GM10266 (cell line): ENCODE measurements around the gene NMRK1.

Source experiments
- DNase-seq: peaks from one replicate; pipeline ENCODE4 v3.0.0; 2012; ENCODE audit errors: extremely low spot score
- TF ChIP-seq, protein P1 (sequence below): IDR thresholded peaks from 2 replicates; pipeline ENCODE4 v1.5.1; 2012; ENCODE audit warnings: mild to moderate bottlenecking, low read depth; ENCODE audit not compliant: control insufficient read depth, insufficient read depth; ENCODE audit errors: missing control alignments

The NMRK1 gene

DNA sequence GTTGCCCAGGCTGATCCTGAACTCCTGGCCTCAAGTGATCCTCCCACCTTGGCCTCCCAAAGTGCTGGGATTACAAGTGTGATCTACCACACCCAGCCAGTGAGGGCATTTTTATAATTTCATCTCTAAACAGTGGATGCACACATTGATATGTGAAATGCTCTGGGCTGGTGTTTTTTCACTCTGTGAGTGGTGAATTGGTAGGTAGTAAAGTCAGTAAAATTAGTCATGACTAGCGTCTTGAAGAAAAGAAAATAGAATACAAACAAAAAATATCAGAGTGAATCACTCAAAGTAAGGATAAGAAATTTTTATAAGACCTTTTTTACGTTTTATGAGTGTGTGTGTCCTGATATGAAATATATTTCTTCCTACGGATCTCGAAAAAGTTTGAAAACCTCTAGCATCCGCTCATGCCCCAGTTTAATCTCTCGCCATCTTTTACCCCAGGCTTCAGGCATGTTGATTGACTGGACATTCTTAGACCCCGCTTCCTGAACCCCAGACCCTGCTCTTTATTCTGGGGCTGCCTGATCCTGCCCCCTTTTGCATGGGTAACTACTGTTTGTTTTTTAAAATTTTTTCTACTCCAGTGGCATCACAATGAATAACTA, 14.3 kb upstream of the NMRK1 start:
- no peak for DNase-seq

DNA sequence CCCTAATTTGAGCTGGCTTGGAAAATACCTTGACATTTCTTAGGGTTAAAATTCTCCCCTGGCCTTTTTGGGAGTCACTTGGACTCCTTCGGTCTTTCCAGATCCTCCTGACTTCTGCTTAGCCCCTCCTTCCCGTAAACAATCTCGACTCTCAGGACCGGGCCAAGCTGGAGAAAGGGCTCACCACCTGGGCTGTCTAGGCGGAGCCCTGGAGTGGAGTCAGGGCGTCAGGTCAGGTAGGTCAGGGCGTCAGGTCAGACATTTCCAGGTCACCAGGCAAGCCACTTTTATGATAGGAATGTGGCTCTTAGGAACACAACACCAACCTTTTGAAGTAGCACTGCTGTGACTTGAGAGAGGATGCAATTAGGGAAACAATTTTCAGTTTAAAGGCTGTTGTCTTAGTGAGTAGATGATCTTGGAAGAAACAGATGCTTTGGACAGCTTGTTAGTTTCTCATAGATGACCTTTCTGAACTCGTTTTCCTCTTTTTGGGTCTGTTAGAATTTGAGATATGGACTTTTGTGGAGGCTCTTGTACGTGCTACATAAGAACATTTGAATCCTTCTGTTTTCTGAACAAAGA, 13.1 kb upstream of the NMRK1 start:
- no peak for DNase-seq
- TF ChIP-seq, protein P1, sequence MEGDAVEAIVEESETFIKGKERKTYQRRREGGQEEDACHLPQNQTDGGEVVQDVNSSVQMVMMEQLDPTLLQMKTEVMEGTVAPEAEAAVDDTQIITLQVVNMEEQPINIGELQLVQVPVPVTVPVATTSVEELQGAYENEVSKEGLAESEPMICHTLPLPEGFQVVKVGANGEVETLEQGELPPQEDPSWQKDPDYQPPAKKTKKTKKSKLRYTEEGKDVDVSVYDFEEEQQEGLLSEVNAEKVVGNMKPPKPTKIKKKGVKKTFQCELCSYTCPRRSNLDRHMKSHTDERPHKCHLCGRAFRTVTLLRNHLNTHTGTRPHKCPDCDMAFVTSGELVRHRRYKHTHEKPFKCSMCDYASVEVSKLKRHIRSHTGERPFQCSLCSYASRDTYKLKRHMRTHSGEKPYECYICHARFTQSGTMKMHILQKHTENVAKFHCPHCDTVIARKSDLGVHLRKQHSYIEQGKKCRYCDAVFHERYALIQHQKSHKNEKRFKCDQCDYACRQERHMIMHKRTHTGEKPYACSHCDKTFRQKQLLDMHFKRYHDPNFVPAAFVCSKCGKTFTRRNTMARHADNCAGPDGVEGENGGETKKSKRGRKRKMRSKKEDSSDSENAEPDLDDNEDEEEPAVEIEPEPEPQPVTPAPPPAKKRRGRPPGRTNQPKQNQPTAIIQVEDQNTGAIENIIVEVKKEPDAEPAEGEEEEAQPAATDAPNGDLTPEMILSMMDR: no peak

More for the DNA sequence above, 14.3 kb upstream of the NMRK1 start:
- TF ChIP-seq, protein P1: no peak

DNA sequence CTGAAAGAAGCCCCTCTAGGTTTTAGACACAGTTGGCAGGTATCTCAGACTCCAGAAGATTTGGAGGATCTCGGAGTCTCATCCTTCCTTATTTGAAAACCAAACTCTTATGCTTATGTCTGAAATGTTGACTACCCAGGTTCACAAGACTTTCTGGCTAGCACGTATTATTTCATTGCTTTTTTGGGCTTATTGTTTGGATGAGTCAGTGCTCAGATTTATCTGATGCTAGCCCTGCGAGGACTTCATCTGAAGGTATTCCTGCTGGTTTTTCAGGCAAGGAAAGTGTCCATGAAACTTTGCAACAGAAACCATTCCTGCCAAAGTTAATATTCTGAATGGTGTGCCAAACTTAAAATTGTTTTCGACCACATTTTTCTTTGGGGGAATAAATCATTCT, 8.8 kb upstream of the NMRK1 start:
- no peak for DNase-seq
- TF ChIP-seq, protein P1: no peak

DNA sequence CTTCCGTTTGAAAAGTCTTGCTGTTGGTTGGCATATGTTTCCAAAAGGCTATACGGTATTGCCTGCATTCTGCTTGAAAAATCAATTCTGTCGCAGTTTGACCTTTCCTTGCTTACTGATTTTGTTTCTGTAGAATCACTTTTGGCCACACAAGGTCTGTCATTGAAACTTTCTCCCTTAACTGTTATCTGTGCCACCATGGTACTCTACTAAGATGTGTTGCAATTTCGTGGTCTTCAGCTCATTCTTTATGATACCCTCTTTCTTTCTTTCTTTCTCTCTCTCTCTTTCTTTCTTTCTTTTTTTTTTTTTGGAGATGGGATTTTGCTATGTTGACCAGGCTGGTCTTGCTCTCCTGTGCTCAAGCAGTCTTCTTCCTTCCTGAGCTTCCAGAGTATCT, 4.8 kb upstream of the NMRK1 start:
- TF ChIP-seq, protein P1: no peak
- no peak for DNase-seq

DNA sequence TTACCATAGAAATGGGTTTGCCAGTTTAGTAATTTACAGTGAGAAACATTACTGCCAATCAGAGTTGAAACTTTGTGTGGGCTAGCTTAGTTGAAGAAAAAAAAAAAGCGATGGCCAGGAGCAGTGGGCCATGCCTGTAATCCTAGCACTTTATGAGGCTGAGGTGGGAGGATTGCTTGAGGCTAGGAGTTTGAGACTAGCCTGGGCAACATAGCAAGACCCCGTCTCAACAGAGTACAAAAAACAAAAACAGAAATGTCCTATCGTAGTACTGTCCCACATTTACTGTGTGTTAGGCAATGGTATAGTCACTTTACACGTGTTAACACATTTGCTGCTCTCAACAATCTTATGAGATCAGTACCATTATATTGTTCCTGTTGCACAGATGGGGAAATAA, 2.6 kb upstream of the NMRK1 start:
- TF ChIP-seq, protein P1: no peak
- no peak for DNase-seq

DNA sequence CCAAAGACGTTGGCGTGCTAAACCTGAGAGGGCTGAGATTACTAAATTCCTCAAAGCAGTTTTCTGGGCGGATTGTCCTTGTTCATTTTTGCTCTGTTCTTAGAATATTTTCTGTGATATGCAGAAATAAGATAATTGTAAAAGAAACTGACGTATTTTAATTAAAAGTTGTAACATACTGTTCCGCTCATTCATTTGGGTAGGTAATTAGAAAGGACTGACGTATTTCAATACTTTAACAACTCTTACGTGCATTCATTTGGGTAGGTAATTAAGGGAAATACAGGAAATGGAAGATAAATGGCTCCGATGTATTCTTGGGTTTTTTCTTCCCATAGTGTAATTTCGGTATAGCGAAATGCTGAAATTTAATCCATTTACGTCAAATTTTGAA, 1.4 kb upstream of the NMRK1 start:
- TF ChIP-seq, protein P1: no peak
- no peak for DNase-seq

DNA sequence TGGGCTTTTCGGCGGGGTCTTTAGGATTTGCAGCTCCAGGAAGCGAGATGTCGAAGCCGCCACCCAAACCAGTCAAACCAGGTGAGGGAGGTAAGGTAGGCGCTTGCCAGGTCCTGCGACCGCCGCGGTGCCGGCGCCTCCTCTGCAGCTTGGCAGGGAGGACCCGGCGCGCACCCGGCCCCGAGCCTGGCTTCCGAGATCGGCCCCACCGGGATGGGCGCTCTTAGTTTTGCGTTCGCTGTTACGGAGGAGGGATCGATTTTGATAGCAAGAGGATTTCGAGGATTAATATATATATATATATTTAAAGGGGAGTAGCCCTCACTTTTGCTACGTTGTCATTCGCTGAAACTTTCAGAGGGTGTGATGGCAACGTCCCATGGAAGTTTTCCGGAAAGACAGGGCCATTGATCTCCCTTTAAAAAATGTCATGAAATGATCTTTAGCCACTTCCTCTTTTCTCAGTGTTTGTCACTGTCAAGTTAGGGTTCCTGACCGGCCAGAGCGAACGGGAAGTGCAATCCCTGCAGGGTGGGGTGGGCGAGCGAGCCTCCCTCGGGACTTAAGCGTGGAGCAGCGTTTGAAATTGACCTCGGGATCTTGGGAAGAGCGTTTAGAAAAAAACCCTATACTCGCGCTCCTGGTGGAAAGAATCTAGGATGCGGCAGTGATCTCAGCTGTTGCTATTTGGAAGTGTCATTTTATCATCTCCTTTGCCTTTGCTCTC, 854 bp upstream of the NMRK1 start:
- DNase-seq: peak; percentile 71

More for the DNA sequence above, 854 bp upstream of the NMRK1 start:
- TF ChIP-seq, protein P1: no peak
